Prostate gland (tissue), 2 donors: ENCODE measurements around the gene SERINC5.

ENCODE experiments used
- CTCF ChIP-seq, 4 experiments: fragments of 200-600 bp in 2 of 4; fragments of 450-650 bp in 2 of 4; sonication (generic) in 2 of 4; IDR thresholded peaks; 1 replicate in 3 of 4; 2 replicates in 1 of 4; pipeline ENCODE4 v1.5.1; 2016 to 2019; ENCODE audit warnings: antibody characterized with exemption in 4 of 4, mild to moderate bottlenecking in 2 of 4, moderate library complexity in 2 of 4
- POLR2A ChIP-seq: fragments of 450-650 bp; IDR thresholded peaks from one replicate; pipeline ENCODE4 v1.6.1; 2016; ENCODE audit warnings: antibody characterized with exemption, mild to moderate bottlenecking
- POLR2AphosphoS5 ChIP-seq: sonication (generic); formaldehyde crosslinking; IDR thresholded peaks from one replicate; pipeline ENCODE4 v1.6.1; 2017; ENCODE audit warnings: antibody characterized with exemption

GRCh38 chr5:80141681-80142080 lies 114.2 kb downstream of the SERINC5 start:
- TF ChIP-seq CTCF (IDR thresholded peaks at IDR 0.05) (no peak), POLR2AphosphoS5 (no peak), POLR2A (no peak)
